Measurements from ENCODE around the gene IHH. TPM values are rescaled to one million over a fixed set of nuclear protein-coding genes. Genes with fewer than 3 reads are reported as not detected.

The IHH gene
- total RNA-seq, 3 donors from 2014 or later (not counting 1 experiment from before 2014, with no cell fraction given), result not detected

- no peaks in the 10 kb centered on the region for H3K27me3 Mint-ChIP-seq (ENCODE audit: low read depth in 2 of 2)
- TF ChIP-seq CTCF (IDR thresholded peaks at IDR 0.05), result no peak
- H3K36me3 ChIP-seq (ENCODE audit: control insufficient read depth, insufficient read depth, low read length), result no peaks in the 10 kb centered on the region
- no peaks in the 10 kb centered on the region for H3K9me3 ChIP-seq (ENCODE audit: control insufficient read depth, insufficient read depth, low read length)
- no peak overlapping the region for H3K27ac ChIP-seq (ENCODE audit: low read length)
- H3K9me3 Mint-ChIP-seq, result no peaks in the 10 kb centered on the region
- intact Hi-C loops (cut with micrococcal nuclease), result no loop called here
- no peak overlapping the region for H3K4me3 Mint-ChIP-seq
- no peak overlapping the region for H3K27ac Mint-ChIP-seq
- peaks cover 6 to 45% of the 10 kb centered on the region in 2 donors for H3K4me1 Mint-ChIP-seq
- ATAC-seq, result no peak
- WGBS (ENCODE audit: insufficient coverage), result 92% methylated on average over 3 of the region's 3 CpGs
- peaks cover 4% of the 10 kb centered on the region for H3K4me1 ChIP-seq (ENCODE audit: control insufficient read depth, insufficient read depth, low read length)
- no peaks in the 10 kb centered on the region for H3K27me3 ChIP-seq (ENCODE audit: control insufficient read depth, insufficient read depth, low read length)
- H3K4me3 ChIP-seq (ENCODE audit: low read length), result no peak overlapping the region
- no peak for DNase-seq
- no peaks in the 10 kb centered on the region for H3K36me3 Mint-ChIP-seq
These were observed 45.5 kb upstream of the IHH start for GRCh38 chr2:219106251-219106650.

GRCh38 chr2:219104107-219105035 is 43.6 kb upstream of the IHH start:
- WGBS (ENCODE audit: insufficient coverage), result 84% methylated on average over 2 of the region's 4 CpGs
- intact Hi-C loops (cut with micrococcal nuclease), result no loop called here

GRCh38 chr2:219099329-219099728 is 38.6 kb upstream of the IHH start:
- no peaks in the 10 kb centered on the region for H3K9me3 Mint-ChIP-seq
- no peaks in the 10 kb centered on the region for H3K36me3 Mint-ChIP-seq
- no peak for ATAC-seq

More at GRCh38 chr2:219104107-219105035, 43.6 kb upstream of the IHH start:
- Histone ChIP-seq H3K27me3 (ENCODE audit: control insufficient read depth, insufficient read depth, low read length) (no peaks in the 10 kb centered on the region), H3K4me1 (ENCODE audit: control insufficient read depth, insufficient read depth, low read length) (peaks cover 4% of the 10 kb centered on the region), H3K36me3 (ENCODE audit: control insufficient read depth, insufficient read depth, low read length) (no peaks in the 10 kb centered on the region), H3K9me3 (ENCODE audit: control insufficient read depth, insufficient read depth, low read length) (no peaks in the 10 kb centered on the region), H3K27ac (ENCODE audit: low read length) (no peak overlapping the region), H3K4me3 (ENCODE audit: low read length) (no peak overlapping the region)
- H3K4me3 Mint-ChIP-seq, result no peak overlapping the region
- peak in 1 of 2 donors; percentile 61 for DNase-seq
- TF ChIP-seq CTCF (IDR thresholded peaks at IDR 0.05), result peak; percentile 71
- H3K27me3 Mint-ChIP-seq (ENCODE audit: low read depth in 2 of 2), result no peaks in the 10 kb centered on the region
- H3K36me3 Mint-ChIP-seq, result no peaks in the 10 kb centered on the region
- peaks cover 6 to 31% of the 10 kb centered on the region in 2 donors for H3K4me1 Mint-ChIP-seq
- peak; percentile 63 to 77 (median 68) for ATAC-seq
- no peak overlapping the region for H3K27ac Mint-ChIP-seq
- H3K9me3 Mint-ChIP-seq, result no peaks in the 10 kb centered on the region

More at GRCh38 chr2:219099329-219099728, 38.6 kb upstream of the IHH start:
- Mint-ChIP-seq H3K27ac (no peak overlapping the region), H3K27me3 (ENCODE audit: low read depth in 2 of 2) (no peaks in the 10 kb centered on the region), H3K4me1 (peaks cover 0 to 4% of the 10 kb centered on the region in 2 donors), H3K4me3 (no peak overlapping the region)
- Histone ChIP-seq H3K9me3 (ENCODE audit: control insufficient read depth, insufficient read depth, low read length) (no peaks in the 10 kb centered on the region), H3K4me3 (ENCODE audit: low read length) (no peak overlapping the region), H3K27me3 (ENCODE audit: control insufficient read depth, insufficient read depth, low read length) (no peaks in the 10 kb centered on the region), H3K4me1 (ENCODE audit: control insufficient read depth, insufficient read depth, low read length) (no peaks in the 10 kb centered on the region), H3K27ac (ENCODE audit: low read length) (no peak overlapping the region), H3K36me3 (ENCODE audit: control insufficient read depth, insufficient read depth, low read length) (no peaks in the 10 kb centered on the region)
- intact Hi-C loops (cut with micrococcal nuclease), result no loop called here
- DNase-seq, result no peak
- no peak for TF ChIP-seq CTCF (IDR thresholded peaks at IDR 0.05)
- WGBS (ENCODE audit: insufficient coverage), result 100% methylated on average over 1 of the region's 1 CpG
